HG03175 (cell line): Measurements from ENCODE around the gene EPN1.
A peak's percentile ranks its signal among the peaks of the same experiment; 100 is the strongest.

ENCODE experiments used
- ATAC-seq: cut with Tn5 transposase; IDR thresholded peaks from one replicate; pipeline ENCODE4 v1.9.1; 2021; ENCODE audit warnings: mild to moderate bottlenecking, moderate library complexity; ENCODE audit not compliant: unreplicated experiment

Gene EPN1

GRCh38 chr19:55646889-55647731 lies 27.9 kb upstream of the EPN1 start:
- ATAC-seq = no peak

GRCh38 chr19:55647732-55648584 lies 27.1 kb upstream of the EPN1 start, which contains the start of gene CCDC106:
Gene CCDC106 (plus strand): TSS chr19:55648212. CDS start chr19:55649047, 835 bp downstream.
- ATAC-seq = no peak

GRCh38 chr19:55648585-55649267 lies 26.3 kb upstream of the EPN1 start:
- no peak for ATAC-seq

- no peak for ATAC-seq
Observed at GRCh38 chr19:55649268-55650125, 25.5 kb upstream of the EPN1 start.

- ATAC-seq = no peak
Observed at GRCh38 chr19:55650126-55650557, 24.9 kb upstream of the EPN1 start.

- no peak for ATAC-seq
Observed at GRCh38 chr19:55650602-55651230, 24.3 kb upstream of the EPN1 start.

- no peak for ATAC-seq
Observed at GRCh38 chr19:55651236-55651635, 23.8 kb upstream of the EPN1 start.

GRCh38 chr19:55652311-55653128 lies 22.5 kb upstream of the EPN1 start:
- no peak for ATAC-seq

GRCh38 chr19:55653651-55654322 lies 21.2 kb upstream of the EPN1 start:
- peak; percentile 41 for ATAC-seq

- ATAC-seq = peak; percentile 63
Observed at GRCh38 chr19:55654323-55654867, 20.6 kb upstream of the EPN1 start.

- ATAC-seq = peak; percentile 48
Observed at GRCh38 chr19:55654868-55655647, 20.0 kb upstream of the EPN1 start, which contains the start of gene U2AF2. Gene U2AF2 (plus strand): TSS chr19:55655035. CDS start chr19:55655105, 70 bp downstream.

- no peak for ATAC-seq
Observed at GRCh38 chr19:55655648-55656040, 19.4 kb upstream of the EPN1 start.

- ATAC-seq = no peak
Observed at GRCh38 chr19:55656552-55656951, 18.5 kb upstream of the EPN1 start.

- no peak for ATAC-seq
Observed at GRCh38 chr19:55656988-55657747, 17.9 kb upstream of the EPN1 start.

GRCh38 chr19:55658846-55659459 lies 16.1 kb upstream of the EPN1 start:
- no peak for ATAC-seq

GRCh38 chr19:55659822-55660221 lies 15.2 kb upstream of the EPN1 start:
- no peak for ATAC-seq
